Islet precursor cell (in vitro differentiated cells): ENCODE results near the gene VMAC.

ENCODE experiments used
- DNase-seq: peaks from one replicate; pipeline ENCODE4 v3.0.0-alpha.2; 2018

VMAC gene

DNA sequence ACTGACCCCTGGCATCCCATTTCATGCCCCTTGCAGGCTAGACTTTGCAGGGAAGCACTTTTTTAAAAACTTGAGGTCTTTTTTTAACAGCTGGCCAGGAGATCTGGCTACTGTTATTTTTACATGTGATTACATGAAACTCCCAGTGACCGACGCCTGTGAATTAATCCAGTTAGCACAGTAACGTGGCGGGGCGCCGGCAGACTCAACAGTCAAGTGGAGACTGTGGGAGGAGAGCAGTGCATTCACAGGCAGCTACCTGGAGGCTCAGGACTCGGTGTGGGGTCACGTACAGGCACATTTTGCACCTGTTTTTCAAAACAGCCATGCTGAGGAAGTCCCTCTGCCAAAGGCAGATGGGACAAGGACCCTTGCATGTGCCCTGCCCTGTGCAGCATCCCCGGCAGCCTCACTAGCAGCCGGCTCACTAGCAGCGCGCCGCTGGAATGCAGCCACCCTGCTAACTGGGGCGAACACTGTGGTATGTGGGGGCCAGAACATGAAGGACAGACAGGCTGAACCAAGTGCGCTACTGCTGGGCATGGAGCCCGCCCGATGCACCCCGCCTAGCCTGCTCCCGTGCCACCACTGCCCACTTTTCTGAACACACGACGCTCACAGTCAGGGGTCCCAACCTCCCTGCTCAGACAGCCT is 28.1 kb downstream of the VMAC start:
- DNase-seq, result no peak

DNA sequence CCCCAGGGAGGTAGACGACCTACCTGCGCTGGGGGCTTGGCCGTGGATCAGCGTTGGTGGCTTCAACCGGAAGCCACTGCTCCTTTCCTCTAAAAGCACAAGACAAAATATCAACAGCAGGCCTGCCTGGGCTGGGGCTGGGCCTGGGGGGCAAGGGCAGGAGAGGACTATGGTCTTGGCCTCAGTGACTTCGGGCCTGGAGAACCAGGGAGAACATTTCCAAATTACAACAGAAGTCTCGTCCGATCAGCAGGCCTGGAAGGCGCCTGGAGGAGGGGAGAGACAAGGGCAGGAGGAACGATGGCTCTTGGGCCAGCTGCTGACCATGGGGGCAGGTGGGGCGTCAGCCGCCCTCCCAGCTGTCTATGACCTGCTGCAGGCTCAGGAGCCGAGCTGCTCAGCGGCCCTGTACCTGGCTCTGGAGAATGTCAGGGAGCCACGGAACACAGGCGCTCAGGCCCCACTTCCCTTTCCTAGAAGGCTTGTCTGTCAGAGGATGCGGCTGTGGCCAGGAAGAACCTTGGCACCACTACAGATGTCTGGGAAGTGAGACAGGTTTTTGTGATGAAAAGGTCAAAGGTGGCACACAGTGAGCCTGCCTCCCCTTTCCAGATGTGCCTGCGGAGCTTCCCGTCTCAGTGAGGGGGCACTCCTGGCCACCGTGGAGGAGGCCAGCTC is 28.9 kb downstream of the VMAC start:
- no peak for DNase-seq

DNA sequence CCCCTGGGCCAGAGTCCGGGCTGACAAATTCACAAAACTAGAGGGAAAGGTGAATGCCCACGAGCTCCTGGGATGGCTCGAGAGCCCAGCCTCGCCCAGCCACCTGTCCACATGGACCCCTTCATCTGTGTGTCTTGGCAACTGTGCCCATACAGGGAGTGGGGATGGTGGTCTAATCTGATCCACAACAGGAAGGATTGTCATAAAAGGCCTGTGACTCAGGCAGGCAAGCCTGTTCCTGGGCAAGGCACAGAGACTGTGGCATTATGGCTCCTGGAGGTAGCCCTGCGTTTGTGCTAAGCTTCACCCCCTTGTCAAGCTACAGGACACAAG is 29.4 kb downstream of the VMAC start:
- no peak for DNase-seq

DNA sequence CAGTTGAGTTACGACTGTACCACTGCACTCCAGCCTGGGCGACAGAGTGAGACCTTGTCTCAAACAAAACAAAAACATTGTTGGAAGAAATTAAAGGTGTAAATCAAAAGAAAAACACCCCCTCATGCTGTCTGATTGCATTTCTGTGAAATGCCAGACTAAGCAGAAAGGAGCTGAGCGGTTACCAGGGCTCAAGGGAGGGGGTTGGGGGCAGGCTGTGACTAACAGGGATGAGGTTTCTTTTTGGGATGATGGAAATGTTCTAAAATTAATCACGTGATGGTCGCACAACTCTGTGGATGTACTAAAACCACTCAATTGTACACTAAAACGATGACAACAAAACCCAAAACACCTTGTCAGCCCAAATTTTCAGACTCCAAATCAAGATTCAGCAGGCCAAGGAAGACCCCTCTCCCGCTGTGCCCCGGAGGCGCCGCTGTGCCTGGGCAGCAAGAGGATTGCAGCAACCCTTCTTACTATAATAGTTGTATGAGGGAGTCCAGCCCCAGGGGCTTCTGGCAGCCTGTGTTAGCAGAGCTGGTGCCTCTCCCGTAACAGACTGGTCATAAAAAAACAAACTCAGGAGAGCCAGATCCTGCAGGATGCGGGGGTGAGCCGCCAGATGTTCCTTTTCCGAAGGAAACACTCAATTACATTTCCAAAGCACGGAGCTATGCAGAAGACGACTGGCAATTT is 30.3 kb downstream of the VMAC start:
- DNase-seq, result no peak

DNA sequence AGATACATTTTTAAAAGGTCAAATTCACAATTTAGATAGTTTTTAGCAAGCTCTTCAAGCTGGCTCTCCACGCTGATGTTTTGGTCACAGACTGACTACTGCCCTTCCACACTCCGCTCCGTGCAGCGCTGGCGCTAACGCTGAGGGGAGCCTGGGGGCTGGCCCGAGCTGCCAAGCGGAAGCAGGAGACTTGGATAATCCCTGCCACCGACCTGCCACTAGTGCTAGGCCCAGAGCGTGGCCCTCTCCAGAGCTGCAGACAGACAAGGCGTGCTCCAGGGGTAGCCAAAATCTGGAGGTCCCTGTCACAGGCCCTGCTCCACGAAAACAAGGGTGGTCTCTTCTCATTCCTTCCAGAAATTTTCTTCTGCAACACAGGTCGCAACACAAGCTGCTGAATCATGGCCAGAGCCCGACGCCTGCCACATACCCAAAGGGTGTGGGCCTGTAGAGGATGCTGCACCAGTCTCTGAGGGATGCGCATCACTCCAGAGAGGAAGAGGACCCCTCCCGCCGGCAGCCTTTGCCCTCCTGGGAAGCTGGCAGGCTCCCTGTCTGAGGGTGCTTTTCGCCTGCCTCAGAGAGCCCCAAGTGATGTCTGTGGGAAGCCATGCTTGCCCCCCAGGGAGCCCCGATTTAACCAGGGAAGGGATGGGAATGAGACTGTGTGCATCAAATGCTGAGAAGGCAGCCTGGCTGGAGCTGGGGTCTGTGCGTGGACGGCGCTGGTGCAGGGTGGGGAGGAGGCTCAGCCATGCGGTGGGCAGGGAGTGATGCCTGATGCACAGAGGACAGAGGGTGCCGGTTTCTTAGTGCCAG is 31.0 kb downstream of the VMAC start:
- DNase-seq, result no peak

DNA sequence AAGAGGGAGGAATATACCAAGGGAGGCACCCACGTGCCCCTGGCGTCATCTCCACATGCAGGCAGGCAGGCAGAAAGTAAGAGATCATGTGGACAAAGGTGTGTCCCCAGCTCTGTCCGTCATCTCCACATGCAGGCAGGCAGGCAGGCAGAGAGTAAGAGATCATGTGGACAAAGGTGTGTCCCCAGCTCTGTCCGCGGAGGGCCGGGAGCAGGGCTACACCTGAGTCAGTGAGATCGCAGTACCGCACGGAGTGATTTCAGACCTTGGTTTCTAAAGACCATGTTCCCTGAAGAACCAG is 31.6 kb downstream of the VMAC start:
- DNase-seq, result no peak

DNA sequence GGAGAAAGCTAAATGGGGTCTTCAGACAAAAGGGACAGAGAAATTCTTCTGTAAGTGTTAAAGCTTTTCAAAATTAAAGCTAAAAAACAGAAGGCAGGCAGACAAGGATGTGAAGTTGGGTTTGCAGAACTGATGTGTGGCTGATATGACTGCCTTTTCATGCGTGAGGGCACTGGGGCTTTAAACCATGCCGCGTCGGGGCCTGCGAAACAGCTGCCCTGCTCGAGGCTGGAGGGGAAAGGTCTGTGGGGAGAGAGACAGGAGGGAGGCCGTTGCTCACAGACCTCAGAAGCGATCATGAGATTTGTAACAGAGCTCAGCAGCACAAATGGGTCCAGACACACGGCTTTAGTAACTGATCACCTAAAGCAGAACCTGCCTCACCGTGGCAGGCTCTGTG is 32.9 kb downstream of the VMAC start:
- DNase-seq, result no peak

DNA sequence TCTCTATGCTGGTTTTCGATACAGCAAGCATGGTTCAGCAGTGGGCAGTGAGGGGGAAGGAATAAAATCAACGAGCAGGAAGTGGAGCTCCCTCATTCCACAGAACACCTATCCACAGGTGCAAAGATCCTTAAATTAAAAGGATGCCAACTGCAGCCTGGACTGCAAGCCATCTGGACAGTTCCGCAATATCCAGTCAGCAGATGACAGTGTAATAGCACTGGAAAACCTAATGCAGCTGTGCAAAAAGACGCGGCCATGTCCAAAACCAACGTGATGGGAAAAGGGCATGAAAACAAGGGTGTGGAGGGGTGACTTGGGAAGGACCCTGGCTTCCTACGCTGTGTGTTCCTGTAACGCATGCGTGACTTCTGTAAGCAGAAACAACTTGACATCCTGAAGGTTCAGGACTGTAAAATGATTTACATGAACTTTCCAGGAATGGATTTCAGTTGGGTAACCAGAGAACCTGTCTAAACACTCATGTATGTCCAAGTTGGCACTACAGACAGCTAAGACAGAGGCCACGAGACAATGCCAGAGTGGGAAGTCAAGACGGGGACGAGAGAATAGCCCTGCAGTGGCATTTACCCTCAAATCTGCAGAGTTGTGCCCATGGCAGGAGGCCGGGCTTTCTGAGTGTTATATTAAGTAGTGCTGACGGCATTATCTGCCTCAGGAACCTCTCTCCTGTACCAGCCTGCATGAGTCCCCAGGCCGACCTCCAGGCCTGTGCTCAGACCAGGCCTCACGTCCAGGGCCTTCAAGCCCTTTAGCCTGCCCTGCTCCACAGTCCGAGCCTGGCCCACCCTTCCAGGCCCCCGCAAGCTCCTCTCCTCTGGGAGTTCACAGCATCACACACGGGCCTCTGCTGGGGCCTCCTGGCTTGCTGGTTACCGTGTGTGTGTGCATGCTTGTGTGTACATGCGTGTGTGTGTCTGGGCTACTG is 35.9 kb downstream of the VMAC start:
- no peak for DNase-seq

DNA sequence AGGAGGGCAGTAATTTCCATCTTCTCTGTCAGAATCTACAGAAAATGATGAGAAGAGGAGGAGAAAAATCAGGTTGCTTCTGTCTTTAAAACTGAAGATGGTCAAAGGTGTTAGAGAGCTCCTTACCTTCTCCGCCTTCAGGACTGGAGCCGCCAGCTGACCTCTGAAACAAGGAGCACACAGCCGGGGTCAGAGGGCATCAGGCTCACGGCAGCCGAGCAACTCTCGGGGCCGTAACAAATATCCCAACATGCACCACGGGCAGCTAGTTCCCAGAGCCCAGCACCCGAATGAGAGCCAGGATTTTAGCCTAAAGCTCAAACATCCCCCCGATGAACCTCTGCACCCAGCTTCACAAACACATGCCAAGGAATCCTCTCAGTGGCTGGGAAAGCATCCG is 37.0 kb downstream of the VMAC start:
- DNase-seq, result no peak

DNA sequence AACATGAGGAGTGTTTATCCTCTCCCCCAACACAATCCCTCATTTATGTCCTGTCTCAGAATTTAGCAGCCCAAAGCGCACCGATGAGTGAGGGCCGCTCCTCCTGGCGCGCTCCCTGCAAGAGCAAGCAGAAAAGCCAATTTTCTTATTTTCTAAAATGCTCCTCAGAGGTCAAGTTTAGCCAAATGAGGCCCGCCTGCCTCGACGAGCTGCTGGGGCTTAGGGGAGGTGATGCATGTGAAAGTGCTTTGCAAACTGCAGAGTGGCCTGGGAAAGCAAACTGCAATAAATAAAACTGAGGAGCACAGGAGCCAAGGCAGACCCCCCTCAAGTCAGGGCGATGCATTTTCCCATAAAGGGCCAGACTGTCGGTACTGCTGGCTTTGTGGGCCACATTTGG is 38.4 kb downstream of the VMAC start:
- no peak for DNase-seq

DNA sequence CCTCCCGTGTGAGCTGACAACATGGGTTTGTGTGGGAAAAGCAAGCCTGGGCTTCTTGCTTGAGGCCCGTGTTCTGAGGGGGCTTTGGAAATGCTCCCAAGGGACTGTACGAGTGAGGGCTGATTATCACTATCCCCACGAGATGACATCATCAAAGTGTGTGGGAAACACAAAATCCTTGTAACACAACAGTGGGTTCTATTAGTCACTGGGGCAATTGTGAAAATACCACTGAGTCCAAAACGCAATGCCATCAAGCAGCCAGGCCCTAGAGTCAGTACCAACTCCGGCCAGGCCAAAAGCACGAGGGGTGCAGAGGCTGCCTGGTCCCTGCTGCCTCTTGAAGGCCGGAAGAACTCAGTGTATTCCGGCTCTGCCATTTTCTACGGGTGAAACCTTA is 39.0 kb downstream of the VMAC start:
- DNase-seq, result no peak

DNA sequence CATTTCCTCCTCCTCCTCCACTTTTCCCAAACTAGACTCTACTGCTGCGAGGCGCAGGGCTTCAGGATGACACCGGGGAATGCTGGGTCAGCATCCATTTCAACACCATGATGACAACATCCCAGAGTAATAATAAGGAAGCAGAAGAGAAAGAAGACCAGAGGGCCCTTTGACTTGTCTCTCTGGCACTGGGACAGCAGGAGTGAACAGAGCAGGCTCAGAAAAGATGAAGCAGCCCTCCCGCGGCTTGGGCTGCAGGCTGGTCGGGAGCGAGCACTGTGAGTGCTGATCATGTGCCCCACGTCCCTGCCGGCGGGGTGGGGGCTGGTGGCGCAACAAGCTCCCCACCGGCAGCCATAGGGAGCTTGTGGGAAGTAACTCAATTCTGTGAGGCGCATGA is 42.8 kb downstream of the VMAC start:
- no peak for DNase-seq

DNA sequence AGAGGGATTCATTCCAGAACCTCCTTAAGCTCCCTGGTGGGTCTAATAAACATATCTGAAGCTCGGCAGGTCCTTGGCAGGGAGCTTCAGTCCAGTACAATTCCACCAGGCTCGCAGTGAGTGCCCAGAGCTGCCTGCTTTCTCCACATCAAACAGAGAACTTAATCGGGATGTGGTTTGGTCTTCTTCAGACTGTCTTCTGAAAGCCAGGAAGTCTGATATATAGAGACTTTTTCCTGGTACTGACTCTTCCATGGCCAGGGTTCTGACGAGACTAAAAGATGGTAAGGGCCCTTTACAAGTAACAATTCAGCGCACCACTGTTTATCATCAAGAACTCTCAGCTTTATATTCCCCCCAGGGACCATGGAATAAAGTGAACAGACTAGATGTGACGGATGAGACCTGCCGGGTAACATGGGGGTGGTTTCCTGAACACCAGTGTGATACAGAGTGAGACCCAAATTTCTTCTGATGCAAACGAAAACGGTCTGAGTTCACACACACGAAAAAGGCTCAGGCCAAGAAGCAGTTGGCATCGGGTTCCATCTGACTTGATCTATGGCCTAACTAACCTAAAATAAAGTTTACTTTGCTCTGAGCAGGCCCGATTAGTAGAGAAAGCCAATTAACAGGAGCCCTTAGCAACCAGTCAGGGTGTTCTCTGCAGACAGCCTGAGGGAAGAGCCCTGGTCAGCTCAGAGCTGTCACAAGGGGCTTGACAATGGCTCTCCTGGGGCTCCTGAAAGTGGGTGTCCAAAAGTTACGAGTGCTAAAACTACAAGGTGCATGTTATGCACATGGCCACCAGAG is 44.3 kb downstream of the VMAC start:
- no peak for DNase-seq

DNA sequence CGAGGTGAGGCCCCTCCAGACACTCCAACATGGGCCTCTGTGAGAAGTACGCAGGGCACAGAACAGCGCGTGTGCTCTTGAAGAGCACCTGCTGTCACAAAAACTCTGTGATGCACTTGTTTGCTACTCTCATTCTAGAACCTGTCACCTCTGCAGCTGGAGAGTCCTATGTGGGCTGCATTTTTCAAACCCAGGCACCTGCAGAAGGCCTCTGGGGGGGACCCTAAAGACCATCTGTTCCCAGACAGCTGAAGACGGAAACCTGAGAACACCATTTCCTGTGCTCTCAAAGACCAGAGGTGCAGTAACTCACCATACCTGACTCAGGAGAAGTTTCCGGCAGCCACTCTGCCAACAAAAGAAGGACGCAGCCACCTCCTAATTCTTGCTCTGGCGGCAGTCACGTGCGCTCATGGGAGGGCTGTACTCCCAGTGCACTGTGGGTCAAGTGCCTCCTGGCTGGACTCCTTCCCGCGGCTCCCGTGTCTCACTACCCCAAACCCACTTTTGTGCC is 45.2 kb downstream of the VMAC start:
- DNase-seq, result no peak

DNA sequence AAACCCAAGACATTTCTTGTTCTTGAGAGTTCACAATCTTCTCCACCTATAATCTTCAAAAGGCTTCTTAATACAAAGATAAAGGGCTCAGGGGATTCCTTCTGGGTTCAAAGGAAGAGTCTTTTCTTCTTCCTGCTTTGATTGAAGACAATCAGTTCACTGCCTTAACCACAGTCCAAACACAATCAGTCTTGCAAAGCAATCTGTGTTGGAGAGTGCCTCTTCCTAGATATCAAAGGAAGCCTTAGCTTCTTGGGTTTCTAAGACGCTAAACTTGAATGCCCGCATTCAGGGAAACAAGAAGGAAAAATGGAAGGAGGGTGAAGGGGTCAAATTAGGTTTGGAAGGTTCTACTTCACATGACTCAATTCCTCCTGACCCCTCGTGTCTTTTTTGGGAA is 46.1 kb downstream of the VMAC start:
- no peak for DNase-seq

DNA sequence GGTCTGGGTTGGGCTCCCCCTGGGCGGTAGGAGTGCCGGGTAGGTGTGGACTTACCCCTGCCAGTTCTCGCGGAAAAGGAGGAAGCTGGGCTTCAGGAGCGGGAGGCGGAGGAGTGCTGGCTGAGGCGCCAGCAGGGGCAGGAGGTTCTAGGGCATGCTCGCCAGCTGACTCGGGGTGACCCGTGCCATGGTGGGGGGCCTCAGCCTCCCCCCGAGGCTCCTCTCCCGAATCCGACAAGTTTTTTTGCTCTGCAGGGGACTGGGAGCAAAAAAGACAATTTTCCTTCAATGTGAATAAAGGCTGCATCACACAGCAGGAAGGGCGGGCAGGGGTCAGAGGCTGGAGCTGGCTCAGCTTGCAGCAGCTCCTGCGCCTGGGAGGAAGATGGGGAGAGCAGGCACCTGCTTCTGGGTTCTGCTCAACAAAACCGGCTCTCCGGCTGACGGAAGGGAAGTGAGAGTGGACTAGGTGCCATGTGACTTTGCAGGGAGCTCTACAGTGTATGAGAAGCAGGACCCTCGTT is 46.7 kb downstream of the VMAC start:
- DNase-seq, result no peak

DNA sequence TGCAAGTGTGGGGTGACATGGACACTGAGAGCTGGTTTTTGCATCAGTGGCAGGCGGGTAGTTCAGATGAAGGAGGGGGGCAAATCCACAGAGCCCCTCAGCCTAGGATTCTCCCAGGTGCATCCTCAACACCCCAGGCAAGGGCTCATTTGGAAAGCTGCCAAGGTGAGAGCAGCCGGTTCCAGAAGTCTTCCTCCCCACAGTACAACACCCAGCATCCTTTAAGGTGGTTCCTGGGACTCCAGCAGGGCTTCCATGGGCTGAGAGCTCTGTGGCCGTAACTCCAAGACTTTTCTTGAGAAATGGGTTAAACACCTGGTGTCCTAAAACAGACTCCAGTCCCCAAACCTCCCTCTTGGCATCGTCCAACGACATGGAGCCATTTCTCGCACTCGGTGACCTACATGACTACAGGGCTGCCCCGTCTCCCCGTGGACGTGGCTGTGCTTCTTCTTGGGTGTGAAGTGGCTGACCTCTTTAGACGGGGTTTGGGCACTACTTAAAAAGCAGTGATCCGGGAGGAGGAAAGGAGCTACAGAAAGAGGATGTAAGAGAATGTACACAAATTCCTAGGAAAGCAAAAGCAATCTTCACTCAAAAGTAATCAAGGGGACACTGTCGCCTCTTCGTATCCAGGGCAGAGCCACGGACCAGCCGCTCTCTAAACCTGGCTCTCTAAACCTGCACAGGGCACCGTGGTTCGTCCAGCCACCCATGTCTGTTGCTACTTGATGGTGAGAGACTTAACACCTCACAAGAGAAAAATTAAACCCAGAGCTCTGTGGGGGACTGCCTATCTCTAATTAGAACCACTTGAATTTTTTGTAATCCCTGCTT is 47.7 kb downstream of the VMAC start:
- DNase-seq, result no peak

DNA sequence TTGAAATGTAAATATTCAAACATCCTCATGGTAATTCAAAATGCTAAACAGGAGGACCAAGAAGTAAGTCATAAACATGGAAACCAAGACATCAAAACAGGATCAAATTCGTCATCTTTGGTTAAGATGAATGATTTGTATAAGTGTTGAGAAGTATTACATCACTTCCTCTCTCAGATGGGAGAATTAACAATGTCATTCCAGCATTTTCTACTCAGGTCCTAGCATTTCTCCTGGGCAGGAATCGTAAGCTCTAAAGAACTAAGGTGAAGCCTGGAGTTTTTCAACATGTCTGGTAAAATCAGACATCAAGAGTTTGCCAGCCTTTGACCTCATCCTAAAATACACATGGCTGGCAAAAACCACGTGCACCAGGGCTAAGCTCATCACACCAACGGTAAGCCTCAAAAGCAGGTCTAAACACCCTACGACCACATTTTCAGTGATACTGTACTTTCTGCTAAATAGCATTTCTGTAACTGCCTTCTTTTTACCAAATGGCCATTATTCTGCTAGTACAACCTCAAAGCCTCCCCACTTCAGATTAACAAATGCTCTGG is 48.4 kb downstream of the VMAC start:
- DNase-seq, result no peak

DNA sequence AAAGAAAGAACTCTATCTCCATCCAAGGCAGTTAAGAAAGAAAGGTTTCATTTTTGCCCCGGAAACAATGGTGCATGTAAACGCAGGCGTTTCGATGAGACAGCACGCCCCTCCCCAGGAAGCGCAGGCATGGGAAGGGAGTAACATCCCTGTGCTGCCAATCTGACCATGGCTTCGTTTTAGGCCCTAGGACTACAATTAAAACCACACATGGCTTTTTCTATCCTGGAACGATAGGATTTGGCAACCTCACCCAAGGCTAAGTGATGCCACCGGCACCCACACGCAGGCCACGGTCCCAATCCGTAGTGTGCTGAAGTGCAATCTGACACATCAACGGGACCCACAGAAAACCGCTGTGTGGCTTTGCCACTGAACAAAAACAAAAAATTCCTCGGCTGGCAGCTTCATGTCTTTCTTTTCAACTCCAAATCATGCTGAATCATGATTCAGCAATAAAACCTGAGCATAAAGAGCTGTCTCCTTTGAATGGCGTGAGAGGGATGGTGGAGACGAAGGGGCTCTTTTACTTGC is 49.1 kb downstream of the VMAC start:
- DNase-seq, result no peak

DNA sequence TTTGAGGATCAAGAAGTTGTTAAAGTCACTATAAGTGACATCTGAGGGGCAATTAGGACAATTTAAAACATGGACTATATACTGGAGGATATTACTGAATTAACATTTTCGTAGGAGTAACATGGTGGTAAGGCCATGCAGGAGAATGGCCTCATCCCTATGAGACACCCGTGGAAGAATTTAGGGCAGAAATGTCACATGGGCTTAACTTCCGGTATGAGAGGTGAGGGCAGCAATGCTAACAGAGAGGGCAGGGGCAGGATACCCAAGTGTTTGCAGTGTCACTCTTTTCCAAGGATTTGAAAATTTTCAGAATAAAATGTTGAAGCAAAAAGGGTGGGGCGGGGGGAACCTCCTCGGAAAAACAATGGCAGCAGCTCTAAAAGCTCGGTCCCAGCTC is 49.6 kb downstream of the VMAC start:
- no peak for DNase-seq
